A549 (cell line): ENCODE measurements around the gene ASH1L.

Experiments
- BCL3 ChIP-seq: fragments of >200 bp; sonication (Bioruptor Twin); formaldehyde crosslinking; IDR thresholded peaks from 3 replicates; pipeline ENCODE4 v1.6.1; 2016
- CHD4 ChIP-seq: fragments of 200-600 bp; sonication (generic); IDR thresholded peaks from 2 replicates; pipeline ENCODE4 v1.6.1; 2016; ENCODE audit warnings: antibody characterized with exemption, mild to moderate bottlenecking, borderline replicate concordance
- JUNB ChIP-seq: fragments of >200 bp; sonication (Bioruptor Twin); formaldehyde crosslinking; IDR thresholded peaks from 2 replicates; pipeline ENCODE4 v1.6.1; 2016
- POLR2A ChIP-seq: IDR thresholded peaks from 2 replicates; pipeline ENCODE4 v1.6.1; 2012; ENCODE audit warnings: mild to moderate bottlenecking, low read length
- SMC3 ChIP-seq: fragments of >200 bp; sonication (Bioruptor Twin); formaldehyde crosslinking; IDR thresholded peaks from 3 replicates; pipeline ENCODE4 v1.6.1; 2018; ENCODE audit warnings: inconsistent platforms
- ZSCAN20 ChIP-seq: fragments of 250-450 bp; sonication (Bioruptor Pico); IDR thresholded peaks from 2 replicates; pipeline ENCODE4 v1.8.0; 2022; ENCODE audit warnings: mild to moderate bottlenecking, moderate library complexity
- TF ChIP-seq, protein P1 (sequence below): fragments of >200 bp; sonication (Bioruptor Twin); formaldehyde crosslinking; IDR thresholded peaks from 3 replicates; pipeline ENCODE4 v1.5.1; 2016

GRCh38 chr1:155609515-155610256 is 47.1 kb upstream of the ASH1L start, which contains the start of gene MSTO1:
- TF ChIP-seq CHD4 (no peak), POLR2A (peak; percentile 80), BCL3 (peak; percentile 91), JUNB (no peak), SMC3 (no peak), ZSCAN20 (no peak)
- TF ChIP-seq, protein P1, sequence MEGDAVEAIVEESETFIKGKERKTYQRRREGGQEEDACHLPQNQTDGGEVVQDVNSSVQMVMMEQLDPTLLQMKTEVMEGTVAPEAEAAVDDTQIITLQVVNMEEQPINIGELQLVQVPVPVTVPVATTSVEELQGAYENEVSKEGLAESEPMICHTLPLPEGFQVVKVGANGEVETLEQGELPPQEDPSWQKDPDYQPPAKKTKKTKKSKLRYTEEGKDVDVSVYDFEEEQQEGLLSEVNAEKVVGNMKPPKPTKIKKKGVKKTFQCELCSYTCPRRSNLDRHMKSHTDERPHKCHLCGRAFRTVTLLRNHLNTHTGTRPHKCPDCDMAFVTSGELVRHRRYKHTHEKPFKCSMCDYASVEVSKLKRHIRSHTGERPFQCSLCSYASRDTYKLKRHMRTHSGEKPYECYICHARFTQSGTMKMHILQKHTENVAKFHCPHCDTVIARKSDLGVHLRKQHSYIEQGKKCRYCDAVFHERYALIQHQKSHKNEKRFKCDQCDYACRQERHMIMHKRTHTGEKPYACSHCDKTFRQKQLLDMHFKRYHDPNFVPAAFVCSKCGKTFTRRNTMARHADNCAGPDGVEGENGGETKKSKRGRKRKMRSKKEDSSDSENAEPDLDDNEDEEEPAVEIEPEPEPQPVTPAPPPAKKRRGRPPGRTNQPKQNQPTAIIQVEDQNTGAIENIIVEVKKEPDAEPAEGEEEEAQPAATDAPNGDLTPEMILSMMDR, result no peak
